Measurements from ENCODE around the gene C16orf86.

The C16orf86 gene

GRCh38 chr16:67656344-67657016 lies 10.1 kb upstream of the C16orf86 start:
- H3K9me2 ChIP-seq (replicated peaks; ENCODE audit: insufficient read depth, low read length) = no peaks in the 10 kb centered on the region
- no peaks in the 10 kb centered on the region for H3K9me3 ChIP-seq (replicated peaks; ENCODE audit: insufficient read depth, low read length)
- peaks cover 7% of the 10 kb centered on the region for H3K4me1 ChIP-seq (ENCODE audit: low read length)
- no peak overlapping the region for H3K9ac ChIP-seq (ENCODE audit: low read length)
- no peaks in the 10 kb centered on the region for H3K27me3 ChIP-seq (replicated peaks; ENCODE audit: insufficient read depth, low read length)
- no peak for DNase-seq
- no peak overlapping the region for H3K4me3 ChIP-seq (ENCODE audit: low read length)
- H4K20me1 ChIP-seq (ENCODE audit: insufficient read depth, low read length) = no peaks in the 10 kb centered on the region
- H3K79me2 ChIP-seq (ENCODE audit: low read length) = peaks cover 30% of the 10 kb centered on the region
- peaks cover 15% of the 10 kb centered on the region for H3F3A ChIP-seq (ENCODE audit: insufficient read depth, low read length)
- H3K27ac ChIP-seq (ENCODE audit: low read length) = no peak overlapping the region
- TF ChIP-seq EZH2 (optimal IDR thresholded peaks at IDR 0.05; ENCODE audit: low read depth, low read length) = no peak
- TF ChIP-seq EZH2phosphoT487 (IDR thresholded peaks at IDR 0.05; ENCODE audit: low read length) = no peak
- TF ChIP-seq CTCF (IDR thresholded peaks at IDR 0.05; ENCODE audit: low read length) = no peak
- no peak overlapping the region for H2AFZ ChIP-seq (ENCODE audit: low read length)
- H3K36me3 ChIP-seq (replicated peaks; ENCODE audit: insufficient read depth, low read length) = no peaks in the 10 kb centered on the region
- no peak overlapping the region for H3K4me2 ChIP-seq (ENCODE audit: low read depth, low read length)

- H3K9me3 ChIP-seq (replicated peaks; ENCODE audit: insufficient read depth, low read length) = no peaks in the 10 kb centered on the region
- no peak for TF ChIP-seq CTCF (IDR thresholded peaks at IDR 0.05; ENCODE audit: low read length)
- TF ChIP-seq EZH2 (optimal IDR thresholded peaks at IDR 0.05; ENCODE audit: low read depth, low read length) = no peak
- no peak for TF ChIP-seq EZH2phosphoT487 (IDR thresholded peaks at IDR 0.05; ENCODE audit: low read length)
- no peak overlapping the region for H3K4me2 ChIP-seq (ENCODE audit: low read depth, low read length)
- no peaks in the 10 kb centered on the region for H3K9me2 ChIP-seq (replicated peaks; ENCODE audit: insufficient read depth, low read length)
- H3K4me1 ChIP-seq (ENCODE audit: low read length) = peaks cover 13% of the 10 kb centered on the region
- no peaks in the 10 kb centered on the region for H3K27me3 ChIP-seq (replicated peaks; ENCODE audit: insufficient read depth, low read length)
- no peak overlapping the region for H2AFZ ChIP-seq (ENCODE audit: low read length)
- no peak overlapping the region for H3K27ac ChIP-seq (ENCODE audit: low read length)
- H3K4me3 ChIP-seq (ENCODE audit: low read length) = no peak overlapping the region
- H3F3A ChIP-seq (ENCODE audit: insufficient read depth, low read length) = peaks cover 17% of the 10 kb centered on the region
- no peaks in the 10 kb centered on the region for H4K20me1 ChIP-seq (ENCODE audit: insufficient read depth, low read length)
- no peak overlapping the region for H3K9ac ChIP-seq (ENCODE audit: low read length)
- H3K36me3 ChIP-seq (replicated peaks; ENCODE audit: insufficient read depth, low read length) = no peaks in the 10 kb centered on the region
- H3K79me2 ChIP-seq (ENCODE audit: low read length) = peaks cover 37% of the 10 kb centered on the region
- DNase-seq = no peak
Observed at GRCh38 chr16:67657017-67657608, 9.5 kb upstream of the C16orf86 start.

- Histone ChIP-seq H3K9me2 (replicated peaks; ENCODE audit: insufficient read depth, low read length) (no peaks in the 10 kb centered on the region), H3K9ac (ENCODE audit: low read length) (no peak overlapping the region), H3F3A (ENCODE audit: insufficient read depth, low read length) (peaks cover 17% of the 10 kb centered on the region), H3K9me3 (replicated peaks; ENCODE audit: insufficient read depth, low read length) (no peaks in the 10 kb centered on the region), H3K4me1 (ENCODE audit: low read length) (peaks cover 13% of the 10 kb centered on the region), H2AFZ (ENCODE audit: low read length) (no peak overlapping the region), H3K27me3 (replicated peaks; ENCODE audit: insufficient read depth, low read length) (no peaks in the 10 kb centered on the region), H3K4me3 (ENCODE audit: low read length) (no peak overlapping the region), H3K36me3 (replicated peaks; ENCODE audit: insufficient read depth, low read length) (no peaks in the 10 kb centered on the region), H3K79me2 (ENCODE audit: low read length) (peaks cover 42% of the 10 kb centered on the region), H3K27ac (ENCODE audit: low read length) (no peak overlapping the region), H4K20me1 (ENCODE audit: insufficient read depth, low read length) (no peaks in the 10 kb centered on the region), H3K4me2 (ENCODE audit: low read depth, low read length) (no peak overlapping the region)
- no peak for DNase-seq
- TF ChIP-seq EZH2phosphoT487 (IDR thresholded peaks at IDR 0.05; ENCODE audit: low read length) (no peak), CTCF (IDR thresholded peaks at IDR 0.05; ENCODE audit: low read length) (no peak), EZH2 (optimal IDR thresholded peaks at IDR 0.05; ENCODE audit: low read depth, low read length) (no peak)
Observed at GRCh38 chr16:67657751-67658518, 8.7 kb upstream of the C16orf86 start.

Data from MM.1S (cell line).